Measurements from ENCODE around the gene KAT7.

KAT7 gene

DNA sequence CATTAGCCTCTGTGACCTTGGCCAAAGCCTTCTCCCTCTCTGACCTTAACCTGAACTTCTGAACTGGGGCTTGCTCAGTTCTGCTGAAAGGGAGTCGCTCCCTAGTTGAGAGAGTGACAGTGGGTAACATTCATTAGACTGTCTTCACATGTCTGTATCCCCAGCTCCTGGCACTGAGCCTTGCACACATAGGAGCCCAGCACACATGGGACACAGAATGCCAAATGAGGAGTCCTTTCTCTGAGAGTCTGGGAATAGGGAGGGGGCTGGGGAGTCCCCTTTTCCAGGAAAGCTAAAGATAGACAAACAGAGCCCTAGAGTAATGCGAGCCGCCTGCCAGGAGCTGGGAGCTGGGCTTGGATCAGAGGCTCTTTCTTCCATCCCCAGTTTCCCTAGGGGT lies 56.8 kb downstream of the KAT7 start:
- no peak for DNase-seq

DNA sequence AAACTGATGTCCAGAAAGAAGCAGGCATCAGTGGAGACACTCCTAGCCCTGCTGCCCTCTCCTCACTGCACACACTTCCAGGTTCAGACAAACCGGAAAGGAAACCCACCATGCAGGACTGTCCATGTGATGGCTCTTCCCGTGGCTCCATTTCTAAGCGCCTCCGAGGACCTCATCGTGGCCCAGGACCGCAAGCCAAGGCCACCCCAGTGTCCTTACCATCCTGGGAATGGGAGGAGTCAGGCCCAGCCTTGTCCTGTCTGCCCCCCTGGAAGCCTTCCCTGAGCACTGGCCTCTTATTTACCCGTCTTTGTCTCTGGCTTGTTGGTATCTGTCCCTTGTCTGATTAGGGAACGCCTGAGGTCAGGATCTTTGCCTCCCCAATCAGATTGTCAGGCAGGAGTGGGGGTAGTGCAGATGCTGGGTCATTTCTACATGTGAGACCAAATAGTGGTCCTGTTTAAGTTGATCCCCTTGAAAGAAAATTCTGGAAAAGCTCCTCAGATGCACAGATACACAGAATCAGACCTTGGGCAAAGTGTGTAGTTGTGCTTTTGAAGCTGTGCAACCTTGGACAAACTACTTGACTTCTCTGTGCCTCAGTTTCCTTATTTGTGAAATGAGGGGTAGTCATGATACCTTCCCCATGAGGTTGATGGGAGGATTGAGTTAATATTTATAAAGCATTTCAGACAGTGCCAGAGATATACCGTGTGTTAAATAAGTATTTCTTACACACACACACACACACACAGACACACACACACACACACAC lies 58.6 kb downstream of the KAT7 start:
- no peak for DNase-seq

DNA sequence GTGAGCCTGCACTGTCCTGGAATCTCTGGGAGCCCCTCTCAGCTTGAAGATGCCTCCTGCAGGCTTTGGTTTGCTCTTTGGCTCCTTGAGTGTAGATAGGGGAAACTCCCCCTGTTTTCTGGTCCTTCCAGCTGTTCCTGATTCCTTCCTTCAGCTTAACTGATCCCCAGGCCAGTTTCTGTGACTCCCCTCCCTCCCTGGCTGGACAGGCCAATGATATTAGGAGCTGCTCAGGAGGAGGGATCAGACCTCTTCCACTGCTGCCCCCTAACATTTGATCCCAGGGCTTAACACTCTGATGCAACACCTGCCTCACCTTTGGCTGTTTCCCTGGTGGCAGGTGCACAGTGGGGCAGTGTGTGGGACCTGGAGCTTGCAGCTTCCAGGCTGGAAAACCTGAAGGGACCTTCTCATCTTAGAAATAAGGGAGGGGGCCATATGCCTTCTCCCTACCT lies 59.6 kb downstream of the KAT7 start, which contains the start of gene TAC4:
Gene TAC4 (minus strand): TSS at position 51 of the 455 bp plus-strand sequence. CDS start 52 bp downstream, outside the sequence.
- no peak for DNase-seq

DNA sequence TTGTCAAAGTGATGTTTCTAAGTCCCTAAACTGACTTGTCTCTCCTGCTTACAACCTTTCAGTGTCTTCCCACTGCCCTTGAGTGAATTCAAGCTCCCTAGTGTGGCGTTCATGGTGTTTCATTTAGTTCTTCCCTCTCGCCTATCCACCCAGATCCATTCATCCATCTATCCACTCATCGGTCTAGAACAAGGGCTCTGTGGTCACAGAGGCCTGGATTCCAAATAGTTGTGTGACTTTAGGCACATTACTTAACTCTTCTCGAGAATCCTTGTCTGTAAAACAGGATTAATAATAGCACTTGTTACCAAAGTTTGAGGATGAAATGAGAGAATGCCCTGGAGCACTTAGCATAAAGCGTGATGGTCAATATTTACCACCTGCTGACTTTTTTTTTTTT lies 60.3 kb downstream of the KAT7 start:
- no peak for DNase-seq

DNA sequence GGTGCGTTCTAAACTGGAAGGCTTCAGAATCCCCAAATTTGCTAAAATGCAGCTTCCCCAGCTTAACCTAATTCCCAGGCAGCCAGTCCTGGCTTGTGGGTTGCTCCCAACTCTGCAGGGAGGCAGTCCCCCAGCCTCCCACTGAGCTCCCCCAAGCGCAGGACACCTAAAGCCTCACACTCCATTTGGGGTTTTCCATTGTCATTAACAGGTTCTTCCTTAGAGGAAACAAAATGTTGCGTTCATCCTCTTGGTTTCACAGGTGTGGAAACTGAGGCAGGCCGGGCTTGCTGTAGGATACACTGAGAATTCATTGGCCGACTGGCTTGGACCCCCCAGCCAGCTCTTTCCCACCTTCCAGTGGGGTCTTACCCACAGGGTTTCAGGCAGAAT lies 61.7 kb downstream of the KAT7 start:
- no peak for DNase-seq

DNA sequence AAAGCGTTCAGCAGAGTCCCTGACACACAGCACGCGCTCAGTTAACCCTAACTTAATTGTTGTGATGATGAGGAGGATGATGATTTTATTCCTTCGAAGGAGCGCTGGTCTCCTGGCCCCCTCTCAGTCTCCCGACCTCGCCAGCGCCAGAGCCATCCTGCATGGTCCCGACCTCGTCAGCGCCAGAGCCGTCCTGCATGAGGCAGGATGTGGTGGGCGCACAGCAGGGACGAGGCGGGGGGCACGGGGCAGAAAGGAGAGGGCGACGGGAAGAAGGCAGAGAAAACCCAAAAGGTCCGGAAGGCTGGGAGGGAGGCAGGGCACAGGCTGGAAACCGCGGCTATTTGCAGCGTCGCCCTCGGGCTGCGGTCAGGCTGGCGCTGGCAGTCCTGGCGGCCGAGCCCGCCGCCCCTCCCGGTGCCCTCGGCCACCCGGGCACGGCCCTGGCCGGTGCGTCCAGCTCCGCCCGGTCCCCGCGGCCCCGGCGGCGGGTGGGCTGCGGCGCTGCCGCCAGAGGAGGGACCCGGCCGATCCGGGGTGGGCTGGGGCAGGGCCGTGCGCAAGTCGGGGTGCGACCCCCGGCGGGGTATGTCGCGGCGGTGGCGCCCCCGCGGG lies 62.4 kb downstream of the KAT7 start:
- DNase-seq: no peak

DNA sequence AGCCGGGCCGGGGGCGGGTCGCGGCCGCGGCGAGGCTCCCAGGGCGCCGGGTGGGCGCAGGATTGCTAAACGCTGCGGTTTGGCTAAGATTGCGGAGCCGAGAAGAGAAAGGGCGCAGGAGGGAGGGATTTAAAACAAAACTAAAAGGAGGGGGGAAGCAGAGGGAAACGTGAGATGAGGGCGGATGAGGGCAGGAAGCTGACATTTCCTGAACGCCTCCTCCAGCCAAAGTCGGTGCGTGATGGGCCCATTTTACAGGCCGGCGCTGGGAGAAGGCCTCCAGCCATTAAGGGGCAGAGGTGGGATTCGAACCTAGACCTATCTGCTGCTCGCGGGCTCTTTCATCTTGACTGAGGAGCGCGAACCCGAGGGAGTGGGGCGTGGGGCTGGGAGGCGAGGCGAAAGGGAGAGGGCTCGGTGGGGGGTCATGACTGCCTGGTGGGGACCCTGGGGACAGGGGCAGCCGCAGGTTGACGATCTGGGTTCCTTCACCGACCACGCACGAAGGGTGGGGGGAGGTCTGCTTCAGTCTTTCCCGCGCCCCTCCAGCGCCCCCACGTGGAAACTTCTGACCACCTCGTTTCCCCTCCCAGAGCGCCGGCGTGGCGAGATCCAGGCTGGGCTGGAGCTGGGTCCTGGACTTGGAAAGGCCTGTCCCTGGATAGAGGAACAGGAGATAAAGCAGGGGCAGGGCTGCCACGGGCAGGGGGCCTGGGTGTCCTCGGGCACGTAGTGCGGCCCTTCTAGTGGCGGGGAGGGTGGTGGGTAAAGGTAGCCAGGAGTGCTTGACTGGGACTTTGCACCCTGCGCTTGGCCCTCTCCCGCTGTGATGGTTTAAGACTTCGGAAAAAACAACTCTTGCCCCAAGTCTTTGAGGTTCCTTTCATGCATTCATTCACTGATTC lies 63.2 kb downstream of the KAT7 start:
- peak; percentile 49 for DNase-seq

DNA sequence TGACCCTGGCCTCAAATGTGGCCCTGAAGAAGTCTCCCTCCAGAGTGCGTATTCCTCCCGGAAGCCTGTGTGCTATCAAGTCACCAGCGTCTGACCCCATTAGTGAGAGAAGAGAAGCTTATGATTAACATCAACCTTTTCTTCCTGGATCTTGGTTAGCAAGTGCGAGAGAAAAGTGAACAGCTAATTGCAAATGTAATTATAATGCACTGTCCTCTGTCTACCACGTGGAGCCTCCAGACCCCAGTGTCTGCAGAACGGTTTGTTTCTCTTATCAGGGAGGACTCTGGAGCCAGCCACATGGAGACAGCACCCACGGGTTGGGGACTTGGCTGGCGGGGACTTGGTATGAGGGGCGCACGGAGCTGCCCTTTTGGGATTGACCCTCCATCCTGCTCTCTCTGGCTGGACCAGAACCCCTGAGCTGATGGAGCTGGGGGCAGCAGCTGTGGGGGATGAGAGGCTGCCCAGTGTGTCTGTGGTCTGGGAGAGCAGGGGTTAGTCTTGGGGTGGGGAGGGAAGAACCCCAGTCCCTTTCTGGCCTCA lies 65.1 kb downstream of the KAT7 start:
- DNase-seq: no peak

DNA sequence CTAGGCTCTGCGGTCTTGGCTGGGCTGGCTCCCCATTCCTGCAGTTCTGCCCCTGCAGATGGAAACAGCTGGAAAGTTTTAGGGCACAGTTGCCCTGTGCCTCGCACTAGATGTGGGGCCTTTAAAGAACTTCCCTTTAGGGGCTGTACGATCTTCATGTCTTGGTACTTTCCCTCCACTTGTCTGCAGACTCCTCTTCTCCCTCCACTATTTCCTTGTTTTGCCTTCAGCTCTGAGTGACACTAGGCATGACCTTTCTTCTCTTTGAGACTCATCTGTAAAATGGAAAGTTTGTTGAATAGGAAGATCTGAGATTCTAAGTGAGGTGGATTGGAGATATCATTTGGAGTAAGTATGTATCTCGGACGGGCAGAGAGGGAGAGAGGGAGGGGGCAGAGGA lies 65.6 kb downstream of the KAT7 start:
- no peak for DNase-seq

DNA sequence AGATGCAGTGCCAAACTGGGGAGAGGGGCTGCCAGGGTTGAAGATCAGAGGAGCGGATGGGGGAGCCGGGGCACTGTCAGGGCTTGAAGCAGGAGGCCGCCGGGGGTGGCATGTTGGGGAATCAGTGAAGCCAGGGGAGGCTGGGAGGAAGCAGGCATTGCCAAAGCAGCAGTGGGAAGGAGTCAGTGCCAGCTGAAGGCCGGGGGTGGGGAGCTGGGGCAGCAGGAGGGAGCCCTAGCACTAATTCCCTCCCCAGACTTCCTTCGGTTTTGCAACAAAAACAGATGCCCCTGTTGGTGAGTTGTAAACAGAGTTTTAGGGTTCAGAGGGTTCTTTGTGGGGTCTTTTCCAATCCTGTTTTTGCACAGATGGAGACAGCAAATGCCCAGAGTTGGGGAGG lies 70.3 kb downstream of the KAT7 start:
- DNase-seq: no peak

DNA sequence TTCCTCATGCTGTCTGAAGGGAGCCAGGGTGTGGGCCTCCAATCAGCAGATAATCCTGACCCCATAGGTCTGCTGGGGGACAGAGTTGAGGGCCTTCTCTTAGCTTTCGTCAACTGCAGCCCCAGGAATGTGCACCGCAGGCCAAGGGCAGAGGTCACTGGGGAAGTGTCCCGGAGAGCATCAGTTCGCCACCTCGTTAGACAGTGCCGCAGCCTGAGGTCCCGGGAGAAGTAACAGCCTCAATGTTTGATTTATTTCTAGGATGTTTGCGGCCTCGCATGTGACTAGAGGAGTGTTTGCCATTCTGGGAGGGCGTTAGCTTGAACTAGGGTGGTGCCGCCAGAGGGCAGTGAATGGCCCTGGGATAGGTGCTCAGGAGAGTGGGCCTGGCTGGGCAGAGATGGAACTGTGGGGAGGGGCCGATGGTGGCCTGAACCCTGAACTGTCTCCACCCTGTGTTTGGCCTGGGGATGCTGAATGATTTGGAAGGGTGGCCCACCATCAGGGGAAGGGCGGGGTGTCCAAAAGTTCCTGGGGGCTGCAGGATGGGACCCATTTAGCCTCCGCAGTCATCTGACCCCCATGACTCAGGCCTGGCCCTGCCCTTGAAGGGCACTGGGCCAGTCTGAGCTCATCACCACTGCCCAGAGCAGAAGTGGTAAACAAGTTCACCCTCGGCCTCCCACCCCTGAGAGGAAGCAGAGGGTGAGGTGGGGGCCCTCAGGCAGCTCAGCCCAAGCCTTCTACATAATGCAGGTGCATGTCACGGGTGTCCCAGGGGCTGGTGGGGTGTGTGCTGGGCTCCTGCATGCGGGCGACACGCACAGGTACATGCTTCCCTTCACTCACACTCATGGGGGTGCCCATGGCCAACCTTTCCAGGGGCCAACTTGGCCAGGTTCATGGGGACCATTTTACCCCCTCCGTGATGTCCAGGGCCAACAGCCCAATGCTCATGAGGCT lies 71.8 kb downstream of the KAT7 start:
- no peak for DNase-seq

DNA sequence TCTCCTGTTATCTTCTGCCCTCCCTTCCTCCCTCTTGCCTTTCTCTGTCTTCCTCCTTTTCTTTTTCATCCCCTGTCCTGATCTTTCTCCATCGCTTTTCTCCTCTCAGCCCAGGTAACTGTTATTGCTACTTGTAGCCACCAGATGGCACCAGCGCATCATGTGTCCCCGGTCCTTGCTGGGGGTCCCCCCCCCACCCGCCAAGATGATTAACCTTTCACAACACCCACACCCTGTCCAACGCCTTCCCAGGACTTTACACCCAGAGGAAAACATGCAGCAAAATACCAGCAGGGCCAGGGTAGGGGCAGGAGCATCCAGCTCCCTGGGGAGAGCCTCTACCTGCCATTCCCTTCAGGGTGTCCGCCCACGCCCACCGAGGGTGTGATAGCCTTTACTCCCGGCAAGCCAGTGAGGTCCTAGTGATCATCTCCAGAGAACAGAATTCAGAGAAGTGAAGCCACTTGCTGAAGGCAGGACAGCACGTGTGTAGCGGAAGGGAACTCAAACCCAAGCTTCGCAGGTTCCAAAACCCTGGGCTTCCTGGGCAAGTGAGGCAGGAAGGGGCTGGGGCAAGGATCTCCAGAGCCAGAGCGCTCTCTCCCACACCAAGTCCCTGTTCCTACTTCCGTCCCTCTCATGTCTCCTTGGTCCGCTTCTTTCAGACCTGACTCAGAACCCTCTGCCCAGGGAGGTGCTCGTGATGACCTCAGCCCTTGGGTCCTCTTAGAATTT lies 72.8 kb downstream of the KAT7 start:
- DNase-seq: peak; percentile 13

DNA sequence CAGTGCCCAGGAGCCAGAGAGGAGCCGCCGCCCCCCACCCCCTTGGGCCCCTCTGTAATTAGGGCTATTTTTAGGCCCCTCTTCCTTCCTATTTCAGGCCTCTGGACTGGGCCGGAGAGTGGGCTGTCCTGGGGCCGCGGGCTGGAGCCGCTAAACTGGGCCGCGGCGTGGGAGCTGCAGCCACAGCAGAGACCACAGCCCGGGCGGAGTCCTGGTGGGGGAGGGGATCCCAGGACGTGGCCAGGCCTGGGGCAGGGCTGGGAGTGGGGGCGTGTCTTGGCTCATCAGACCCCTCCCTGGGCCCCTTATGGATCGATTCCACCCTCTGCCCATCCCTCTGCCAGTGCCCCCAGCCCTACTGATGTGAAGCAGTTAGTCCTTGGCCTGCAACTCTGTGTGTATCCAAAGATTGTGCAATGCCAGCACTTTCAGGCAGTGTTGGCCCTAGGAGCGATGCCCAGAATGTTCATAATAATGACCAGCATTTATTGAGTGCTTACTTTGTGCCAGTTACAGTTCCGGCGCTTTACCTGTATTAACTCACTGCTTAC lies 74.4 kb downstream of the KAT7 start:
- DNase-seq: no peak

DNA sequence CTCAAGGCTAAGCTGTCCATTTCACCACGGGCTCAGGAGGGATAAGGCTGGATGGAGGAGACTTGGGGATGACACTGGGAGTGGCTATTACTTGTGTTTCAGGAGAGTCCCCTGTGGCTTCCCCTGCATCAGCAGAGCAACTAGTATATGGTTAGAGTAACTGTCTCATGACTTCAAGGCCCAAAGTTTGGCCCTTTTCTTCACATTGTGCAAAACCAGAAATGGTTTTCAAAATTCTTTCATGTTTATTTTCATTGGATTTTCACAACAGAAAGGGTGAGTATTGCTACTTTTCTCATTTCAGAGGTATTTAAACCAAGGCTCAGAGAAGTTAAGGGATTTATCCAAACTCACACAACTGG lies 77.5 kb downstream of the KAT7 start:
- DNase-seq: no peak

DNA sequence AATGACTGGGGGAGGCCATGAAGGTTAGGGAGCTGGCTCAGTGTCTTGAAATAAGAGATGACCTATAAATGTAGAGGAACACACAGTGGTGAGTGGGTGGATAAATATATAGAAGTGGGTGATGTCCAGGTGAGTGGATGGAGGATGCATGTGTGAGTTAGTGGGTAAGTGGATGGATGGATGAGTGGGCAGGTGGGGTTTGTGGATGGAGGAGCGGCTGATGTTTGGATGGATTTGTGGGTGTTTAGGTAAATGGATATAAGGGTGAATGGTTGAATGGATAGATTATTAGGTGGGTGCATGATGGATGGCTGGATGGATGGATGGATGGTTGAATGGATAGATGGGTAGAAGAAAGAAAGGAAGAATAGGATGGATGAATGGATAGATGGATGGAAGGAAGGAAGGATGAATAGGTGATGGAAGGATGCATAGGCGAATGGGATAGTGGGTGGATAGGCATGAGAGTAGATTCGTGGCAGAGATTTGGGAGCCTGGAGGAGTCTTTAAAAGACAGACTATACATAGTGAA lies 78.5 kb downstream of the KAT7 start:
- DNase-seq: no peak

DNA sequence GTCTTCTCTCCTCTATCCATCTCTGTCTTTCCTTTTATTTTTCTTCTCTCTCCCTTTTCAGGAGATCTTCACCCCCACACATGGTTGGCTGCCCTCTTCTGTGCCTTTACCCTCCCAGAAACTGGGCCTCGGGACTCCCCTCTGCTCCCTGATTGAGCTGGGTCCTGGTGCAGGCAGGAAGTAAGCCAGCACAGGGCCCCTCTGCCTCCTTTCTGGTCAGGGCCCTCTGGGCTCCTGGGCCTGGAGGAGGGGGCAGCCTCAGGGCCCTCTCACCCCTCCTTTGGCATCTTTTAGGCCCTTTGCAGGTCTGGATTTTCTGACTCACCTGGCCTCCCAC lies 80.5 kb downstream of the KAT7 start:
- DNase-seq: no peak

DNA sequence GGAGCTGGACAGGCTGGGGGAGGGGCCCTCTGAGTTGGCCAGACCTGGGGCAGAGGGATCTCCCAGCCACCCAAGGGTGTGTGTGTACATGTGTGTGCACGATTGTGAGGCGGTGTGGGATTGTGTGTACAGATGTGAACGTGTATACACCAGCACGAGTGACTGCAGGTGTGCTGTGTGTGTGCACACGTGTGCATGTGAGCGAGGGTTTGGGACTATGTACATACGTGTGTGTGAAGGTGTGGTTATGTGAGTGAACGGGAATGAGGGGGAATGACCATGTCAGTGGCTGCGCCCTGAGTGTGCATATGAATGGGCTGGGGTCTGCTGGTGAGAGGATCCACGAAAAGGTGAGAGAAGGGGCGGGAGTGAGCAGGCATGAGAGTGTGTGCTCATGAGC lies 81.8 kb downstream of the KAT7 start:
- no peak for DNase-seq

DNA sequence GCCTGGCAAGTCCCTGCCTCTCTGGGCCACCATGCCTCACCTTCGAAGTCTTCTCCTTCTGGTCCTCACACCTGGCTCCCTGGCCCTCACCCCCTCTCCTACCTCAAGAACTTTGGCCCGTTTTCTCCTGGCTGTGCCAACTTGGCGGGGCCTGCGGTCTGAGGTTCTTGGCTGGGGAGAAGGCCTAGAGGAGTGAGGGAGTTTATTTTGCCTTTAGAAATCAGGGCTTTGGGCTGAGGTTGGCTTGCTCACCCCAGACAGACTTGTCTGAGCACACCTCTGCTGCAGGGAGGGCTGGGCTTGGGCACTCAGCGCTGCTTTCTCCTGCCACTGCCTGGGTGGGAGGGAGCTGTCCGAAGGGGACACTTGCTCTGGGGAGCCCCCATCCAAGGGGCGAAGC lies 82.7 kb downstream of the KAT7 start:
- no peak for DNase-seq

DNA sequence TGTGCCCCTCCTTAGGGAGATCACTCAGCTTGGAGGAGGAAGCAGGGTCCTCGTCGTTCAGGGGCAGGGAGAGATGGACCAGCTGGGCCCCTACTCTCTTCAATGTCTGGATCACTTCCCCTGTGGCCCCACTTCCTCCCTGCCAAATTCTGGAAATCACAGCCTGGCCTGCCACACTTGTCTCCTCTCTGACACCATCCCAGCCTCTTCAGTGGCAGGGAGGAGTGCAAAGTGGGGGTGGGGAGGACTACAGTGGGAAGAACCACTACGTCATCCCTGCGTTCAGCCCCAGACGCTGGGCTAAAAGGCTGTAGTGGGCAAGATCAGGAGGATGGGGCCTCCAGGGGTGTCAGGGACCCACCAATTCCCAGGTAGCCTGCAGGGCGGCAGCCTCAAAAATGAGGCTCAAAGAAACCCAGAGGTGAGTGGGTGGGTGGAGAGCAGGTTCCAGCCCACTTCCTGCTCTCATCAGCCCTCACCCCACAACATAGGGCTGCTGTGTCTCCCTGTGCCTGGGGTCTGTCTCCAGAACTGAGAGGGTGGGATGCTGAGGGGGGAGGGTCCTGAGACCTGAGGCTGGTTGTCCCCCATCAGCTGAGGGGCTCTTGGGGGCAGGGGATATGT lies 84.4 kb downstream of the KAT7 start:
- DNase-seq: no peak

DNA sequence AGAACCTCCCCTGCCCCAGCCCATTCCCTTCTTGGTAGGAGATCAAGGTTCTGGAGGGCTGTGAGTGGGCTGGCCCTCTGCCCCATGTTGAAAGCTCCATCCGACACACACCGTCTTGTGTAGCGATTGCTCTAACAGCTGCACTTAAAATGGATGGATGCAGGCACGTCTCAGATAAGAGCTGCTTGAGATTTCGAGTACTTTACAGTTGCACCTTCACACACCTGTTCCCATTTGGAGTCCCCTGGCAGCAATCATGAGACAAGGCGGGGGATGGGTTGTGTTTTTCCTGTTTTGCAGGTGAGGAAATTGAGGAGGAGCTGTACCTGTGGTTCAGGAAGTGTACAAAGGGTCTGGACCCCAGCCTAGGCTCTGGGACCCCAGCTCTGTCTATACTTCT lies 85.0 kb downstream of the KAT7 start:
- DNase-seq: no peak

DNA sequence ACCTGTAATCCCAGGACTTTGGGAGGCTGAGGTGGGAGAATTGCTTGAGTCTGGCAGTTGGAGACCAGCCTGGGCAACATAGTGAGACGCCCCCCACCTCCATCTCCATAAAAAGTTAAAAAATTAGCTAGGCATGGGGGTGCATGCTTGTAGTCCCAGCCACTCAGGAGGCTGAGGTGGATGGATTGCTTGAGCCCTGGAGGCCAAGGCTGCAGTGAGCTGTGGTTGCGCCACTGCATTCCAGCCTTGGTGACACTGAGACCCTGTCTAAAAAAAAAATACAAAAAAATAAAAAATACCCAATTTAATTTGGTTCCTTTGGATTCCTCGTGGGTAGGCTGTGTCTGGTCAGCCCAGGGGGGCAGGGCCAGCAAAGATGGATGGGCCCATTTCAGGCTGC lies 85.4 kb downstream of the KAT7 start:
- DNase-seq: no peak

All from COR-L47 (cell line).